Ectodermal cell (in vitro differentiated cells): ENCODE data around the gene AMBRA1.
A peak's percentile ranks its signal among the peaks of the same experiment; 100 is the strongest.

ENCODE experiments used
- H3K27ac ChIP-seq: 2 replicates; pipeline ENCODE4 v1.7.0; 2013; ENCODE audit warnings: mild to moderate bottlenecking, low read depth, low read length; ENCODE audit not compliant: insufficient read depth, poor library complexity, severe bottlenecking
- H3K27me3 ChIP-seq: 2 replicates; pipeline ENCODE4 v1.7.0; 2013; ENCODE audit warnings: mild to moderate bottlenecking, low read length; ENCODE audit not compliant: insufficient read depth, control insufficient read depth, poor library complexity, severe bottlenecking
- H3K36me3 ChIP-seq: one replicate; pipeline ENCODE4 v1.7.0; 2013; ENCODE audit warnings: low read length; ENCODE audit not compliant: control insufficient read depth, insufficient read depth
- H3K4me1 ChIP-seq: one replicate; pipeline ENCODE4 v1.7.0; 2013; ENCODE audit warnings: low read length; ENCODE audit not compliant: control insufficient read depth, insufficient read depth
- H3K4me3 ChIP-seq: 2 replicates; pipeline ENCODE4 v1.7.0; 2013; ENCODE audit warnings: low read depth, low read length, control low read depth; ENCODE audit not compliant: insufficient read depth
- H3K9me3 ChIP-seq: 2 replicates; pipeline ENCODE4 v1.7.0; 2013; ENCODE audit warnings: mild to moderate bottlenecking, low read length, moderate library complexity; ENCODE audit not compliant: control insufficient read depth
- WGBS, 2 experiments: methylation state at CpG; one replicate each; pipeline ENCODE4 v1.1.7; 2013; ENCODE audit warnings: missing lambda C conversion rate in 2 of 2; 5-methylcytosine and 5-hydroxymethylcytosine counted together

Gene AMBRA1

GRCh38 chr11:46389450-46390330 is 204.1 kb downstream of the AMBRA1 start:
- Histone ChIP-seq H3K4me1 (peaks cover 37% of the 10 kb centered on the region), H3K27me3 (peaks cover 74% of the 10 kb centered on the region), H3K36me3 (no peaks in the 10 kb centered on the region), H3K27ac (no peak overlapping the region), H3K9me3 (no peaks in the 10 kb centered on the region), H3K4me3 (peak overlapping the region; percentile 31)
- WGBS, 2 experiments: 4% methylated on average over 80 of the region's 80 CpGs

- H3K9me3 ChIP-seq: no peaks in the 10 kb centered on the region
- peak overlapping the region; percentile 31 for H3K4me3 ChIP-seq
- H3K4me1 ChIP-seq: peaks cover 40% of the 10 kb centered on the region
- 12 to 13% methylated on average over 21 of the region's 21 CpGs for WGBS, 2 experiments
- peaks cover 74% of the 10 kb centered on the region for H3K27me3 ChIP-seq
- H3K36me3 ChIP-seq: no peaks in the 10 kb centered on the region
- H3K27ac ChIP-seq: no peak overlapping the region
Observed at GRCh38 chr11:46388619-46389449, 205.0 kb downstream of the AMBRA1 start.

GRCh38 chr11:46387919-46388618 is 205.8 kb downstream of the AMBRA1 start:
- Histone ChIP-seq H3K4me3 (no peak overlapping the region), H3K27ac (no peak overlapping the region), H3K4me1 (peaks cover 48% of the 10 kb centered on the region), H3K9me3 (no peaks in the 10 kb centered on the region), H3K36me3 (peaks cover 3% of the 10 kb centered on the region), H3K27me3 (peaks cover 68% of the 10 kb centered on the region)
- WGBS, 2 experiments: 42 to 50% methylated on average over 24 of the region's 24 CpGs

- WGBS, 2 experiments: 86 to 90% methylated on average over 5 of the region's 5 CpGs
- H3K4me3 ChIP-seq: no peak overlapping the region
- H3K4me1 ChIP-seq: peaks cover 54% of the 10 kb centered on the region
- H3K36me3 ChIP-seq: peaks cover 3% of the 10 kb centered on the region
- no peak overlapping the region for H3K27ac ChIP-seq
- H3K27me3 ChIP-seq: peaks cover 62% of the 10 kb centered on the region
- no peaks in the 10 kb centered on the region for H3K9me3 ChIP-seq
Observed at GRCh38 chr11:46387456-46387855, 206.4 kb downstream of the AMBRA1 start.

GRCh38 chr11:46386674-46387073 is 207.1 kb downstream of the AMBRA1 start:
- Histone ChIP-seq H3K36me3 (peaks cover 3% of the 10 kb centered on the region), H3K4me1 (peaks cover 54% of the 10 kb centered on the region), H3K27me3 (peaks cover 54% of the 10 kb centered on the region), H3K4me3 (no peak overlapping the region), H3K27ac (no peak overlapping the region), H3K9me3 (no peaks in the 10 kb centered on the region)
- WGBS, 2 experiments: 91 to 92% methylated on average over 4 of the region's 4 CpGs

GRCh38 chr11:46386005-46386578 is 207.7 kb downstream of the AMBRA1 start:
- Histone ChIP-seq H3K4me1 (peaks cover 51% of the 10 kb centered on the region), H3K4me3 (no peak overlapping the region), H3K27ac (no peak overlapping the region), H3K36me3 (peaks cover 3% of the 10 kb centered on the region), H3K27me3 (peaks cover 49% of the 10 kb centered on the region), H3K9me3 (no peaks in the 10 kb centered on the region)
- WGBS, 2 experiments: 96 to 97% methylated on average over 25 of the region's 25 CpGs

GRCh38 chr11:46385169-46386004 is 208.4 kb downstream of the AMBRA1 start:
- Histone ChIP-seq H3K36me3 (peaks cover 3% of the 10 kb centered on the region), H3K9me3 (no peaks in the 10 kb centered on the region), H3K27ac (no peak overlapping the region), H3K4me1 (peaks cover 44% of the 10 kb centered on the region), H3K4me3 (no peak overlapping the region), H3K27me3 (peaks cover 42% of the 10 kb centered on the region)
- 95 to 97% methylated on average over 47 of the region's 47 CpGs for WGBS, 2 experiments

- peaks cover 42% of the 10 kb centered on the region for H3K4me1 ChIP-seq
- H3K27ac ChIP-seq: no peak overlapping the region
- H3K27me3 ChIP-seq: peaks cover 29% of the 10 kb centered on the region
- H3K36me3 ChIP-seq: peaks cover 3% of the 10 kb centered on the region
- 85 to 89% methylated on average over 12 of the region's 12 CpGs for WGBS, 2 experiments
- no peak overlapping the region for H3K4me3 ChIP-seq
- no peaks in the 10 kb centered on the region for H3K9me3 ChIP-seq
Observed at GRCh38 chr11:46383974-46384701, 209.7 kb downstream of the AMBRA1 start.

GRCh38 chr11:46383404-46383758 is 210.4 kb downstream of the AMBRA1 start:
- peaks cover 22% of the 10 kb centered on the region for H3K27me3 ChIP-seq
- no peak overlapping the region for H3K27ac ChIP-seq
- WGBS, 2 experiments: 75 to 76% methylated on average over 7 of the region's 7 CpGs
- peak overlapping the region; percentile 95 for H3K4me3 ChIP-seq
- peaks cover 38% of the 10 kb centered on the region for H3K4me1 ChIP-seq
- H3K36me3 ChIP-seq: peaks cover 3% of the 10 kb centered on the region
- H3K9me3 ChIP-seq: no peaks in the 10 kb centered on the region
